ENCODE results near the gene AQP6. TPM values are rescaled to one million over a fixed set of nuclear protein-coding genes. Genes with fewer than 3 reads are reported as not detected.

Gene AQP6
- polyA plus RNA-seq, 1 of the 3 experiments (the other 2 are of a cell fraction), result 0.10 TPM

GRCh38 chr12:49982246-49983087 lies 9.7 kb downstream of the AQP6 start:
- no peak overlapping the region for H3K4me2 ChIP-seq
- peak overlapping the region in 1 of 2 experiments; percentile 66; a peak in 2 of 4 replicates for H3K27ac ChIP-seq (ENCODE audit: low read depth in 2 of 2, low read length in 1 of 2)
- no peaks in the 10 kb centered on the region for H3K9me2 ChIP-seq
- no peak overlapping the region for H2AFZ ChIP-seq (ENCODE audit: low read depth)
- CTCF ChIA-PET, result interaction anchor here (0.8 to 12.7 kb wide), 13 partner anchors 8 to 115 kb away, joined by 3 to 176 read pairs (median 10); partner anchors contain the start of gene AQP6
- peaks cover 0 to 8% of the 10 kb centered on the region in 2 experiments for H3K36me3 ChIP-seq (replicated peaks in 1 of 2; ENCODE audit: control insufficient read depth in 1 of 2, insufficient read depth in 2 of 2, low read length in 1 of 2)
- H3K4me1 ChIP-seq (ENCODE audit: control insufficient read depth in 1 of 2, insufficient read depth in 2 of 2, low read depth in 1 of 2, low read length in 1 of 2), result peaks cover 20 to 83% of the 10 kb centered on the region in 2 experiments
- no peaks in the 10 kb centered on the region for H3K27me3 ChIP-seq (ENCODE audit: insufficient read depth)
- no peak for DNase-seq
- POLR2A ChIA-PET, result interaction anchor here (1.3 to 2.4 kb wide), 2 partner anchors 102 to 113 kb away, joined by 3 to 8 read pairs; no protein-coding TSS in a partner anchor
- 82% methylated on average over 7 of the region's 7 CpGs for WGBS (ENCODE audit: low lambda C conversion rate)
- no peak for TF ChIP-seq MEF2A (IDR thresholded peaks at IDR 0.05; ENCODE audit: borderline replicate concordance, low read depth)
- no peak for TF ChIP-seq NFIC (IDR thresholded peaks at IDR 0.05; ENCODE audit: borderline replicate concordance)
- TF ChIP-seq, protein P1, sequence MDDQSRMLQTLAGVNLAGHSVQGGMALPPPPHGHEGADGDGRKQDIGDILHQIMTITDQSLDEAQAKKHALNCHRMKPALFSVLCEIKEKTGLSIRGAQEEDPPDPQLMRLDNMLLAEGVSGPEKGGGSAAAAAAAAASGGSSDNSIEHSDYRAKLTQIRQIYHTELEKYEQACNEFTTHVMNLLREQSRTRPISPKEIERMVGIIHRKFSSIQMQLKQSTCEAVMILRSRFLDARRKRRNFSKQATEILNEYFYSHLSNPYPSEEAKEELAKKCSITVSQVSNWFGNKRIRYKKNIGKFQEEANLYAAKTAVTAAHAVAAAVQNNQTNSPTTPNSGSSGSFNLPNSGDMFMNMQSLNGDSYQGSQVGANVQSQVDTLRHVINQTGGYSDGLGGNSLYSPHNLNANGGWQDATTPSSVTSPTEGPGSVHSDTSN (IDR thresholded peaks at IDR 0.05), result no peak
- no peak for TF ChIP-seq ELF1 (IDR thresholded peaks at IDR 0.05)
- no peak for TF ChIP-seq ZBTB33 (IDR thresholded peaks at IDR 0.05; ENCODE audit: borderline replicate concordance, low read depth)
- TF ChIP-seq, protein P2, sequence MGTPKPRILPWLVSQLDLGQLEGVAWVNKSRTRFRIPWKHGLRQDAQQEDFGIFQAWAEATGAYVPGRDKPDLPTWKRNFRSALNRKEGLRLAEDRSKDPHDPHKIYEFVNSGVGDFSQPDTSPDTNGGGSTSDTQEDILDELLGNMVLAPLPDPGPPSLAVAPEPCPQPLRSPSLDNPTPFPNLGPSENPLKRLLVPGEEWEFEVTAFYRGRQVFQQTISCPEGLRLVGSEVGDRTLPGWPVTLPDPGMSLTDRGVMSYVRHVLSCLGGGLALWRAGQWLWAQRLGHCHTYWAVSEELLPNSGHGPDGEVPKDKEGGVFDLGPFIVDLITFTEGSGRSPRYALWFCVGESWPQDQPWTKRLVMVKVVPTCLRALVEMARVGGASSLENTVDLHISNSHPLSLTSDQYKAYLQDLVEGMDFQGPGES (IDR thresholded peaks at IDR 0.05; ENCODE audit: low read depth, low read length), result no peak
- TF ChIP-seq GATA2 (CRISPR knock-in tag; IDR thresholded peaks at IDR 0.05), result no peak
- H3F3A ChIP-seq (replicated peaks; ENCODE audit: insufficient read depth), result peaks cover 33% of the 10 kb centered on the region
- no peaks in the 10 kb centered on the region for H3K79me2 ChIP-seq (ENCODE audit: insufficient read depth)
- H3K9me3 ChIP-seq, result no peaks in the 10 kb centered on the region
- no peak overlapping the region for H3K4me3 ChIP-seq (ENCODE audit: low read depth in 2 of 2, low read length in 1 of 2)
- no peaks in the 10 kb centered on the region for H4K20me1 ChIP-seq (ENCODE audit: insufficient read depth)
- H3K9ac ChIP-seq, result no peak overlapping the region

DNA sequence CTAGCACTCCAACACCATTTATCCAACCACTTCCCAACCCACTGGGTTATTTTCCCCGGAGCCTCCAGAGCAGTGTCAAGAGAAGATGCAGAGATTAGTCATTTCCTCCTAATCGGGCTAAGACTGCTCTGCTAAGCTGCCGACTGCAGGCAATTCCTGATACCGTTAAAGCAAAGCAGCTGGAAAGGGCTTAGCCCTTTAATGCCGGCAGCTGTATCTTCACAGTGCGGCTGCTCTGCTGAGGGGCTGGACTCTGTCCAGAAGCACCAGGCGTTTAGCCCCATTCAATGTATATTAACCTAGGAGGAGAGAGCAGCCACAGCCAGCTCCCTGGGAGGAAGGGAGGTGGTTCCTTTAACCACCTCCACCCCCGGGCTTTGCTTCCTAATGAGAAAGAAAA lies 11.1 kb downstream of the AQP6 start:
- H2AFZ ChIP-seq (ENCODE audit: low read depth), result peak overlapping the region; percentile 26
- no peaks in the 10 kb centered on the region for H3K27me3 ChIP-seq (ENCODE audit: insufficient read depth)
- WGBS (ENCODE audit: low lambda C conversion rate), result 11% methylated on average over 8 of the region's 8 CpGs
- ChIA-PET POLR2A (interaction anchor here (0.7 to 2.4 kb wide), 13 partner anchors 9 to 116 kb away, joined by 3 to 8 read pairs (median 4); partner anchors contain the start of genes AQP2 and RACGAP1), CTCF (interaction anchor here (0.6 to 12.7 kb wide), 13 partner anchors 9 to 104 kb away, joined by 3 to 176 read pairs (median 6); no protein-coding TSS in a partner anchor)
- H3F3A ChIP-seq (replicated peaks; ENCODE audit: insufficient read depth), result peaks cover 33% of the 10 kb centered on the region
- DNase-seq, result peak; percentile 62
- H3K9me3 ChIP-seq, result no peaks in the 10 kb centered on the region
- peak overlapping the region; percentile 26; the same call in 1 of the 2 replicates for H3K9ac ChIP-seq
- H3K79me2 ChIP-seq (ENCODE audit: insufficient read depth), result no peaks in the 10 kb centered on the region
- H3K4me2 ChIP-seq, result peak overlapping the region; percentile 76
- no peak overlapping the region for H3K4me3 ChIP-seq (ENCODE audit: low read depth in 2 of 2, low read length in 1 of 2)
- no peaks in the 10 kb centered on the region for H3K9me2 ChIP-seq
- peaks cover 20 to 80% of the 10 kb centered on the region in 2 experiments for H3K4me1 ChIP-seq (ENCODE audit: control insufficient read depth in 1 of 2, insufficient read depth in 2 of 2, low read depth in 1 of 2, low read length in 1 of 2)
- H4K20me1 ChIP-seq (ENCODE audit: insufficient read depth), result no peaks in the 10 kb centered on the region
- peak overlapping the region; percentile 70 to 99 for H3K27ac ChIP-seq (ENCODE audit: low read depth in 2 of 2, low read length in 1 of 2)
- peaks cover 1 to 17% of the 10 kb centered on the region in 2 experiments for H3K36me3 ChIP-seq (replicated peaks in 1 of 2; ENCODE audit: control insufficient read depth in 1 of 2, insufficient read depth in 2 of 2, low read length in 1 of 2)
- TF ChIP-seq FOXM1 (IDR thresholded peaks at IDR 0.05; ENCODE audit: low read depth) (no peak), RCOR1 (IDR thresholded peaks at IDR 0.05; ENCODE audit: low read length) (peak; percentile 82; the same call in 1 of the 2 replicates), TAF1 (IDR thresholded peaks at IDR 0.05; ENCODE audit: borderline replicate concordance, low read depth, low read length) (no peak; the same call in 1 of the 2 replicates), NFIC (IDR thresholded peaks at IDR 0.05; ENCODE audit: borderline replicate concordance) (peak; percentile 58), NRF1 (IDR thresholded peaks at IDR 0.05; ENCODE audit: low read depth, low read length) (peak; percentile 24; the same call in 1 of the 2 replicates), ELF1 (IDR thresholded peaks at IDR 0.05) (no peak), TCF12 (IDR thresholded peaks at IDR 0.05) (peak; percentile 86), CHD2 (IDR thresholded peaks at IDR 0.05; ENCODE audit: low read length, partially characterized antibody) (peak; percentile 73), RAD21 (IDR thresholded peaks at IDR 0.05; ENCODE audit: low read length) (peak; percentile 24), JUND (IDR thresholded peaks at IDR 0.05) (peak; percentile 61; the same call in 1 of the 2 replicates), SIN3A (IDR thresholded peaks at IDR 0.05; ENCODE audit: borderline replicate concordance, low read depth, low read length) (peak; percentile 77; the same call in 1 of the 2 replicates), EP300 (IDR thresholded peaks at IDR 0.05; ENCODE audit: borderline replicate concordance in 1 of 2, low read depth in 1 of 2, low read length in 1 of 2) (peak in 1 of 2 experiments; percentile 87; a peak in 2 of 4 replicates), FOXJ3 (CRISPR knock-in tag; IDR thresholded peaks at IDR 0.05) (no peak), GATA2 (CRISPR knock-in tag; IDR thresholded peaks at IDR 0.05) (peak; percentile 82), EZH2phosphoT487 (IDR thresholded peaks at IDR 0.05; ENCODE audit: borderline replicate concordance, low read depth) (no peak)
- TF ChIP-seq, protein P2 (IDR thresholded peaks at IDR 0.05; ENCODE audit: low read depth, low read length), result no peak

Measured in SK-N-SH (cell line).